ENCODE data around the gene NUP88. TPM values are rescaled to one million over a fixed set of nuclear protein-coding genes. Genes with fewer than 3 reads are reported as not detected.

NUP88 gene
- total and polyA plus RNA-seq, 2 donors (not counting 3 experiments of a cell fraction or from before 2014, with no cell fraction given), result 52.5 to 95.8 TPM

GRCh38 chr17:5446786-5447185 is 27.3 kb upstream of the NUP88 start:
- TF ChIP-seq CTCF (IDR thresholded peaks at IDR 0.05; ENCODE audit: extremely low read depth in 1 of 2, insufficient read depth in 1 of 2, low read depth in 1 of 2, low read length in 2 of 2), result no peak
- TF ChIP-seq POLR2A (IDR thresholded peaks at IDR 0.05; ENCODE audit: low read depth, low read length), result no peak
- no peak for TF ChIP-seq JUN (IDR thresholded peaks at IDR 0.05; ENCODE audit: borderline replicate concordance, insufficient read depth, insufficient read length, low read depth)
- no peak for TF ChIP-seq MAX (IDR thresholded peaks at IDR 0.05; ENCODE audit: insufficient read depth, insufficient read length)
- no peaks in the 10 kb centered on the region for H3K9me1 ChIP-seq (replicated peaks; ENCODE audit: control insufficient read depth, extremely low read depth, insufficient read depth, low read length)
- dilution Hi-C loops (cut with MboI; ENCODE audit: extremely low pct_ligation_motif_present, low sequenced_read_pairs), result no loop called here

GRCh38 chr17:5444209-5444608 is 24.7 kb upstream of the NUP88 start:
- Histone ChIP-seq H2AFZ (ENCODE audit: low read depth, low read length) (no peak overlapping the region), H3K27ac (ENCODE audit: insufficient read depth, low read depth, low read length) (no peak overlapping the region), H3K4me2 (ENCODE audit: insufficient read depth, low read length) (no peak overlapping the region), H3K79me2 (ENCODE audit: control insufficient read depth, insufficient read depth, low read length) (no peaks in the 10 kb centered on the region), H3K9me1 (replicated peaks; ENCODE audit: control insufficient read depth, extremely low read depth, insufficient read depth, low read length) (no peaks in the 10 kb centered on the region), H3K4me1 (ENCODE audit: control insufficient read depth, extremely low read depth, insufficient read depth, low read length) (peaks cover 3% of the 10 kb centered on the region), H4K20me1 (replicated peaks; ENCODE audit: control insufficient read depth, extremely low read depth, insufficient read depth, low read length) (no peaks in the 10 kb centered on the region), H3K9me3 (replicated peaks; ENCODE audit: control insufficient read depth, insufficient read depth, low read length) (no peaks in the 10 kb centered on the region), H3K36me3 (ENCODE audit: control insufficient read depth in 2 of 2, extremely low read depth in 1 of 2, insufficient read depth in 2 of 2, low read length in 2 of 2) (peaks cover 7 to 29% of the 10 kb centered on the region in 2 experiments), H3K9ac (replicated peaks; ENCODE audit: extremely low read depth, insufficient read depth, low read length) (no peak overlapping the region), H3K4me3 (replicated peaks in 1 of 3; ENCODE audit: insufficient read depth in 1 of 3, low read depth in 1 of 3, low read length in 3 of 3) (no peak overlapping the region), H3K27me3 (ENCODE audit: control insufficient read depth in 2 of 2, insufficient read depth in 2 of 2, low read length in 2 of 2) (no peaks in the 10 kb centered on the region)
- no peak for DNase-seq (ENCODE audit: low read depth, low spot score)
- no peak for TF ChIP-seq EZH2 (IDR thresholded peaks at IDR 0.05; ENCODE audit: borderline replicate concordance, low read depth, low read length, severe bottlenecking)
- no peak for TF ChIP-seq MAX (IDR thresholded peaks at IDR 0.05; ENCODE audit: insufficient read depth, insufficient read length)
- no peak for TF ChIP-seq CTCF (IDR thresholded peaks at IDR 0.05; ENCODE audit: extremely low read depth in 1 of 2, insufficient read depth in 1 of 2, low read depth in 1 of 2, low read length in 2 of 2)
- TF ChIP-seq POLR2AphosphoS5 (IDR thresholded peaks at IDR 0.05; ENCODE audit: insufficient read depth, low read depth, low read length), result no peak
- TF ChIP-seq JUN (IDR thresholded peaks at IDR 0.05; ENCODE audit: borderline replicate concordance, insufficient read depth, insufficient read length, low read depth), result no peak
- TF ChIP-seq GATA2 (IDR thresholded peaks at IDR 0.05; ENCODE audit: insufficient read depth, insufficient read length, low read depth, low read length), result no peak
- no peak for TF ChIP-seq MYC (IDR thresholded peaks at IDR 0.05; ENCODE audit: low read depth, low read length)
- no peak for TF ChIP-seq FOS (IDR thresholded peaks at IDR 0.05; ENCODE audit: borderline replicate concordance, insufficient read depth, low read length)
- no peak for TF ChIP-seq POLR2A (IDR thresholded peaks at IDR 0.05; ENCODE audit: low read depth, low read length)
- ChIA-PET POLR2A (no interaction called here), CTCF (no interaction called here)
- dilution Hi-C loops (cut with MboI; ENCODE audit: extremely low pct_ligation_motif_present, low sequenced_read_pairs), result no loop called here
- BruUV-seq (replicated peaks), result no TSS peak
- intact Hi-C loops (cut with micrococcal nuclease), result no loop called here
- no peak for FAIRE-seq

More at GRCh38 chr17:5446786-5447185, 27.3 kb upstream of the NUP88 start:
- no TSS peak for BruUV-seq (replicated peaks)
- no peaks in the 10 kb centered on the region for H3K4me1 ChIP-seq (ENCODE audit: control insufficient read depth, extremely low read depth, insufficient read depth, low read length)
- no peak overlapping the region for H3K4me3 ChIP-seq (replicated peaks in 1 of 3; ENCODE audit: insufficient read depth in 1 of 3, low read depth in 1 of 3, low read length in 3 of 3)
- ChIA-PET POLR2A (no interaction called here), CTCF (interaction anchor here (0.6 to 3.6 kb wide), 2 partner anchors 8 to 11 kb away, joined by 4 to 21 read pairs; partner anchors contain the start of gene C1QBP)
- H3K79me2 ChIP-seq (ENCODE audit: control insufficient read depth, insufficient read depth, low read length), result no peaks in the 10 kb centered on the region
- FAIRE-seq, result no peak
- H3K9ac ChIP-seq (replicated peaks; ENCODE audit: extremely low read depth, insufficient read depth, low read length), result no peak overlapping the region
- DNase-seq (ENCODE audit: low read depth, low spot score), result no peak
- peaks cover 15 to 34% of the 10 kb centered on the region in 2 experiments for H3K36me3 ChIP-seq (ENCODE audit: control insufficient read depth in 2 of 2, extremely low read depth in 1 of 2, insufficient read depth in 2 of 2, low read length in 2 of 2)
- no peak overlapping the region for H3K27ac ChIP-seq (ENCODE audit: insufficient read depth, low read depth, low read length)
- no peaks in the 10 kb centered on the region for H4K20me1 ChIP-seq (replicated peaks; ENCODE audit: control insufficient read depth, extremely low read depth, insufficient read depth, low read length)
- intact Hi-C loops (cut with micrococcal nuclease), result no loop called here
- H3K9me3 ChIP-seq (replicated peaks; ENCODE audit: control insufficient read depth, insufficient read depth, low read length), result no peaks in the 10 kb centered on the region
- H3K4me2 ChIP-seq (ENCODE audit: insufficient read depth, low read length), result no peak overlapping the region
- H2AFZ ChIP-seq (ENCODE audit: low read depth, low read length), result no peak overlapping the region
- H3K27me3 ChIP-seq (ENCODE audit: control insufficient read depth in 2 of 2, insufficient read depth in 2 of 2, low read length in 2 of 2), result no peaks in the 10 kb centered on the region
